Kidney epithelial cell (primary cell): Measurements from ENCODE around the gene CYTIP. TPM values are rescaled to one million over a fixed set of nuclear protein-coding genes. Genes with fewer than 3 reads are reported as not detected.

Experiments used
- DNase-seq: peaks from one replicate; pipeline ENCODE4 v3.0.0-alpha.2; 2010; ENCODE audit warnings: low read depth
- H3K27me3 ChIP-seq: 2 replicates; pipeline ENCODE4 v1.6.0; 2011; ENCODE audit warnings: low read length; ENCODE audit not compliant: control insufficient read depth, insufficient read depth
- H3K36me3 ChIP-seq: 2 replicates; pipeline ENCODE4 v1.5.1; 2011; ENCODE audit warnings: low read length; ENCODE audit not compliant: control insufficient read depth, insufficient read depth
- H3K4me3 ChIP-seq: 2 replicates; pipeline ENCODE4 v1.5.1; 2011; ENCODE audit warnings: low read depth, mild to moderate bottlenecking, control low read depth, low read length
- total RNA-seq: library from RNA; depleted of rRNA; stranded (reverse); fragments of >200 nt; gene quantifications from 2 replicates; pipeline ENCODE4 v1.2.3, GENCODE V29; 2015
- TF ChIP-seq, protein P1 (sequence below): IDR thresholded peaks from 2 replicates; pipeline ENCODE4 v1.5.1; 2011; ENCODE audit warnings: mild to moderate bottlenecking, moderate library complexity, low read length, control low read depth, inconsistent platforms; ENCODE audit not compliant: insufficient read depth, poor library complexity, severe bottlenecking

Gene CYTIP
- total RNA-seq = 0.04 and 0.34 TPM in 2 replicates

DNA sequence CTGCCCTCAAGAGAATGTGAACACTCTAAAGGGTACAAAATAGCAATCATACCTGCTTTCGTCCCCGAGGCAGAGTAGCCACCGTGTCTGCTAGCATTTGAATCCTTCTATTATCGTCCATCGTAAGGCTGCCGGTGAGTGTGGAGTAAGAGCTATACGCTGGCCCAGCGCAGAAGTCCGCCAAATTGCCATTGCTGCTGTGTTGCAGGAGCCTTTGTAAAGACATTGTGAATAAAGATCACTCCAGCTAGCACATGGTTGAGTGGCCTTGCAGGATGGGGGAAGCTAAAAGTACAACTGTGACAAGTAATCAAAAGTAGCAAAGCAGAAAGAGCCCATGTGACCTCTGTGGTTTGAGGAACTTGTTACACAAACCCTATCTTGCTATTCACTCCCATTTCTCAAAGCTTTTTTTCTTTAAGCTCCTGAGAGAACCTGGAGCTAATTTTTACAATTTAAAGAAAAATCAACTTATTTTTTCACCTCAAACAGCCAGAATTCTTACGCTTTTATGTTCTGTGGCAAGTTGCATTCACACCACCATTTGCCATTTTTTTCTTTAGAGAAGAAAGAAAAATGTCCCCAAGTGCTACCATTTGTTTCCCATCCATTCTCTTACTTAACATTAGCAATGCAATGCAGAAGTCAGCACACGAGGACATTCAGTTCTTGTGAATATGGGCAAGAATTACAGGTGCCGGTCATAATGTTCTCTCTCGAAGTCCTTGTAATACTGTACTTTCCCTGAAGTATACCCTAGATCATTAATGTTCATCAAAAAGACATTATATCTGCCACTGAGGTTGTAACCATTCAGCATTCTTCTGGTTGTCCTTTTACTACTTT is at the start of gene CYTIP:
Gene CYTIP (minus strand): TSS at position 295 of the 846 bp plus-strand sequence. CDS start 69 bp downstream, at position 226.
- TF ChIP-seq, protein P1, sequence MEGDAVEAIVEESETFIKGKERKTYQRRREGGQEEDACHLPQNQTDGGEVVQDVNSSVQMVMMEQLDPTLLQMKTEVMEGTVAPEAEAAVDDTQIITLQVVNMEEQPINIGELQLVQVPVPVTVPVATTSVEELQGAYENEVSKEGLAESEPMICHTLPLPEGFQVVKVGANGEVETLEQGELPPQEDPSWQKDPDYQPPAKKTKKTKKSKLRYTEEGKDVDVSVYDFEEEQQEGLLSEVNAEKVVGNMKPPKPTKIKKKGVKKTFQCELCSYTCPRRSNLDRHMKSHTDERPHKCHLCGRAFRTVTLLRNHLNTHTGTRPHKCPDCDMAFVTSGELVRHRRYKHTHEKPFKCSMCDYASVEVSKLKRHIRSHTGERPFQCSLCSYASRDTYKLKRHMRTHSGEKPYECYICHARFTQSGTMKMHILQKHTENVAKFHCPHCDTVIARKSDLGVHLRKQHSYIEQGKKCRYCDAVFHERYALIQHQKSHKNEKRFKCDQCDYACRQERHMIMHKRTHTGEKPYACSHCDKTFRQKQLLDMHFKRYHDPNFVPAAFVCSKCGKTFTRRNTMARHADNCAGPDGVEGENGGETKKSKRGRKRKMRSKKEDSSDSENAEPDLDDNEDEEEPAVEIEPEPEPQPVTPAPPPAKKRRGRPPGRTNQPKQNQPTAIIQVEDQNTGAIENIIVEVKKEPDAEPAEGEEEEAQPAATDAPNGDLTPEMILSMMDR = no peak
- Histone ChIP-seq H3K27me3 (no peaks in the 10 kb centered on the region), H3K4me3 (no peak within 1 kb of the TSS), H3K36me3 (no peaks in the 10 kb centered on the region)
- peak; percentile 35 for DNase-seq

GRCh38 chr2:157492189-157492773 is 48.4 kb upstream of the CYTIP start:
- TF ChIP-seq, protein P1 = peak; percentile 85
- H3K4me3 ChIP-seq = no peak overlapping the region
- no peaks in the 10 kb centered on the region for H3K36me3 ChIP-seq
- no peaks in the 10 kb centered on the region for H3K27me3 ChIP-seq
- DNase-seq = peak; percentile 25

DNA sequence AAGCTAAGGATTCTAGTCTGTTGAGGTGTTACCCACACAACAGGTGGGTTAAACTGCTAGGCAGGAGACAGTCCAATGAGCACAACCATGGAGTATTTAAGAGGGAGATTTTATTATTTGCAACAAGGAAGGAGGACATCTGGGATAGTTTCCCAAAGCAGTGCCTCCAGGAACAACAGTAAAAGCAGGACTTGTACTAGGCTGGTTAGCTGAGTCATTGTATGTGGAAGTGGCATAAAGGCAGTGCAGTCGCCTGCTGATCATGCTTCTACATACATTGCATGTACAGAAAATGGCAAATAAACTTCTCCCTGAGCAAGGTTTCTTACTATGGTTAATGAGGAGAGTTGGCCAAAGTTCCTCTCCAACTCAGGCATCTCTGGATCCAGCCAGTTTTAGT is 46.1 kb upstream of the CYTIP start:
- no peaks in the 10 kb centered on the region for H3K36me3 ChIP-seq
- no peaks in the 10 kb centered on the region for H3K27me3 ChIP-seq
- no peak overlapping the region for H3K4me3 ChIP-seq
- no peak for DNase-seq
- TF ChIP-seq, protein P1 = no peak

- no peaks in the 10 kb centered on the region for H3K36me3 ChIP-seq
- TF ChIP-seq, protein P1 = no peak
- no peaks in the 10 kb centered on the region for H3K27me3 ChIP-seq
- DNase-seq = peak; percentile 52
- no peak overlapping the region for H3K4me3 ChIP-seq
Measured at GRCh38 chr2:157488877-157489276, 45.0 kb upstream of the CYTIP start.

- TF ChIP-seq, protein P1 = no peak
- DNase-seq = no peak
- H3K4me3 ChIP-seq = no peak overlapping the region
Measured at GRCh38 chr2:157487747-157488146, 43.9 kb upstream of the CYTIP start.

More at GRCh38 chr2:157487747-157488146, 43.9 kb upstream of the CYTIP start:
- Histone ChIP-seq H3K36me3 (no peaks in the 10 kb centered on the region), H3K27me3 (no peaks in the 10 kb centered on the region)
